Activated CD4-positive, alpha-beta T cell treated with anti-CD3 and anti-CD28 coated beads, Interleukin-2, Interleukin-6, amounts not matched to agents 100 ng/mL and 50 ng/mL, durations not matched to agents 16 hours and 8 hours (primary cell): ENCODE measurements around the gene ZNF148.
A peak's percentile ranks its signal among the peaks of the same experiment; 100 is the strongest.

Experiments used
- DNase-seq: peaks from one replicate; pipeline ENCODE4 v3.0.0-alpha.2; 2020

The ZNF148 gene

GRCh38 chr3:125332504-125332903, 42.6 kb downstream of the ZNF148 start:
- DNase-seq, result no peak

- no peak for DNase-seq
Observed at GRCh38 chr3:125331243-125331642, 43.9 kb downstream of the ZNF148 start.

- DNase-seq, result no peak
Observed at GRCh38 chr3:125326957-125327356, 48.2 kb downstream of the ZNF148 start.

GRCh38 chr3:125325746-125326145, 49.4 kb downstream of the ZNF148 start:
- no peak for DNase-seq

- DNase-seq, result no peak
Observed at GRCh38 chr3:125324341-125324740, 50.8 kb downstream of the ZNF148 start.

- no peak for DNase-seq
Observed at GRCh38 chr3:125322917-125323316, 52.2 kb downstream of the ZNF148 start.

- no peak for DNase-seq
Observed at GRCh38 chr3:125322166-125322565, 53.0 kb downstream of the ZNF148 start.

GRCh38 chr3:125319765-125320164, 55.4 kb downstream of the ZNF148 start:
- no peak for DNase-seq

- DNase-seq, result no peak
Observed at GRCh38 chr3:125318871-125319270, 56.3 kb downstream of the ZNF148 start.

- DNase-seq, result no peak
Observed at GRCh38 chr3:125318167-125318865, 56.8 kb downstream of the ZNF148 start.

GRCh38 chr3:125317761-125318160, 57.4 kb downstream of the ZNF148 start:
- DNase-seq, result no peak

- no peak for DNase-seq
Observed at GRCh38 chr3:125316949-125317348, 58.2 kb downstream of the ZNF148 start.

GRCh38 chr3:125316246-125316645, 58.9 kb downstream of the ZNF148 start:
- no peak for DNase-seq

- DNase-seq, result peak; percentile 22
Observed at GRCh38 chr3:125313060-125313635, 62.0 kb downstream of the ZNF148 start.

GRCh38 chr3:125310623-125311081, 64.5 kb downstream of the ZNF148 start:
- peak; percentile 56 for DNase-seq

GRCh38 chr3:125309476-125309875, 65.6 kb downstream of the ZNF148 start:
- DNase-seq, result no peak

GRCh38 chr3:125306620-125307019, 68.5 kb downstream of the ZNF148 start:
- DNase-seq, result no peak

- no peak for DNase-seq
Observed at GRCh38 chr3:125302932-125303331, 72.2 kb downstream of the ZNF148 start.

GRCh38 chr3:125300416-125300815, 74.7 kb downstream of the ZNF148 start:
- no peak for DNase-seq

- DNase-seq, result no peak
Observed at GRCh38 chr3:125294411-125294810, 80.7 kb downstream of the ZNF148 start.

GRCh38 chr3:125292015-125292414, 83.1 kb downstream of the ZNF148 start:
- no peak for DNase-seq

GRCh38 chr3:125289429-125289981, 85.6 kb downstream of the ZNF148 start:
- no peak for DNase-seq

GRCh38 chr3:125287248-125287647, 87.9 kb downstream of the ZNF148 start:
- DNase-seq, result no peak

GRCh38 chr3:125281381-125281780, 93.7 kb downstream of the ZNF148 start:
- no peak for DNase-seq
